Esophagus muscularis mucosa (tissue), 4 donors: ENCODE results near the gene GPR132. TPM values are rescaled to one million over a fixed set of nuclear protein-coding genes. Genes with fewer than 3 reads are reported as not detected.

Experiments used
- DNase-seq: peaks from one replicate; pipeline ENCODE4 v3.0.0-alpha.2; 2017; ENCODE audit errors: extremely low spot score
- H3K27ac ChIP-seq, 4 donors: fragments of 200-600 bp; sonication (generic); replicated peaks in 1 of 4; 1 replicate in 3 of 4; 2 replicates in 1 of 4; pipeline ENCODE4 v1.5.1; 2016 to 2019; ENCODE audit warnings: mild to moderate bottlenecking in 1 of 4
- H3K27me3 ChIP-seq, 4 donors: fragments of 200-600 bp; sonication (generic); one replicate each; pipeline versions ENCODE4 v1.5.1 to v1.6.0; 2016 to 2019
- H3K36me3 ChIP-seq, 4 donors: fragments of 200-600 bp; sonication (generic); one replicate each; pipeline ENCODE4 v1.5.1; 2016 to 2019
- H3K4me1 ChIP-seq, 4 donors: fragments of 200-600 bp; sonication (generic); one replicate each; pipeline ENCODE4 v1.5.1; 2016 to 2019
- H3K4me3 ChIP-seq, 4 donors: fragments of 200-600 bp; sonication (generic); 1 replicate in 2 of 4; 2 replicates in 2 of 4; pipeline ENCODE4 v1.5.1; 2016 to 2019; ENCODE audit warnings: mild to moderate bottlenecking in 4 of 4, moderate library complexity in 1 of 4
- H3K9me3 ChIP-seq, 4 donors: fragments of 200-600 bp; sonication (generic); 1 replicate in 3 of 4; 2 replicates in 1 of 4; pipeline ENCODE4 v1.5.1; 2016 to 2019
- EP300 ChIP-seq: sonication (generic); formaldehyde crosslinking; IDR thresholded peaks from one replicate; pipeline ENCODE4 v1.6.1; 2017; ENCODE audit warnings: antibody characterized with exemption
- POLR2A ChIP-seq: fragments of 450-650 bp; IDR thresholded peaks from one replicate; pipeline ENCODE4 v1.6.1; 2017; ENCODE audit warnings: antibody characterized with exemption, moderate library complexity, mild to moderate bottlenecking, low read depth
- POLR2AphosphoS5 ChIP-seq, 2 donors: sonication (generic); formaldehyde crosslinking; IDR thresholded peaks; one replicate each; pipeline ENCODE4 v1.6.1; 2017; ENCODE audit warnings: antibody characterized with exemption in 2 of 2
- WGBS: methylation state at CpG from one replicate; pipeline ENCODE4 v1.1.5; 2018; 5-methylcytosine and 5-hydroxymethylcytosine counted together
- intact Hi-C: fragments of 100-400 bp; cut with DNase I; formaldehyde crosslinking; loops from one replicate; pipeline ENCODE4 v1.15.1; 2023
- total RNA-seq, 4 donors: library from RNA; depleted of rRNA; stranded (reverse); fragments of >200 nt; gene quantifications; one replicate each; pipeline versions ENCODE4 v1.1.0 to v1.2.1, GENCODE V29; 2016
- TF ChIP-seq, protein P1 (sequence below), 3 experiments: fragments of 200-600 bp in 2 of 3; fragments of 450-650 bp in 1 of 3; sonication (generic) in 2 of 3; IDR thresholded peaks; one replicate each; pipeline ENCODE4 v1.5.1; 2017 to 2019; ENCODE audit warnings: antibody characterized with exemption in 3 of 3, mild to moderate bottlenecking in 2 of 3, moderate library complexity in 1 of 3

Gene GPR132
- total RNA-seq, 4 donors from 2014 or later, result 1.2 to 8.0 (median 2.1) TPM

DNA sequence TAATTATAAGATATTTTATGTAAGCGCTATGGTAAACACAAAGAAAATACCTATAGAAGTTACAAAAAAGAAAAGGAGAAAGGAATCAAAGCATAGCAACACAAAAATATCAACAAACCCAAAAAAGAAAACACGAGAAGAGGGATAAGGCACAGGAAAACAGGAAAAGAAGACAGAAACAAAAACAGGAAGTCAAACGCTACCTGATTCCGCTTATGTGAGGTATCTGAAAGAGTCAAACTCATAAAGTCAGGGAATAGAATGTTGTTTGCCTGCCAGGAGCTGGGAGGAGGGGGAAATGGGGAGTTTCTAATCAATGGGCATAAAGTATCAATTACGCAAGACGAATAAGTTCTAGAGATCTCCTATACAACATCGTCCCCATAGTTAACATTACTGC, 39.9 kb upstream of the GPR132 start:
- Histone ChIP-seq H3K4me1 (no peaks in the 10 kb centered on the region), H3K4me3 (no peak overlapping the region), H3K27me3 (peaks cover 0 to 33% (median 0%) of the 10 kb centered on the region in 4 donors), H3K36me3 (no peaks in the 10 kb centered on the region), H3K27ac (no peak overlapping the region), H3K9me3 (peaks cover 0 to 9% (median 0%) of the 10 kb centered on the region in 4 donors)
- TF ChIP-seq, protein P1, sequence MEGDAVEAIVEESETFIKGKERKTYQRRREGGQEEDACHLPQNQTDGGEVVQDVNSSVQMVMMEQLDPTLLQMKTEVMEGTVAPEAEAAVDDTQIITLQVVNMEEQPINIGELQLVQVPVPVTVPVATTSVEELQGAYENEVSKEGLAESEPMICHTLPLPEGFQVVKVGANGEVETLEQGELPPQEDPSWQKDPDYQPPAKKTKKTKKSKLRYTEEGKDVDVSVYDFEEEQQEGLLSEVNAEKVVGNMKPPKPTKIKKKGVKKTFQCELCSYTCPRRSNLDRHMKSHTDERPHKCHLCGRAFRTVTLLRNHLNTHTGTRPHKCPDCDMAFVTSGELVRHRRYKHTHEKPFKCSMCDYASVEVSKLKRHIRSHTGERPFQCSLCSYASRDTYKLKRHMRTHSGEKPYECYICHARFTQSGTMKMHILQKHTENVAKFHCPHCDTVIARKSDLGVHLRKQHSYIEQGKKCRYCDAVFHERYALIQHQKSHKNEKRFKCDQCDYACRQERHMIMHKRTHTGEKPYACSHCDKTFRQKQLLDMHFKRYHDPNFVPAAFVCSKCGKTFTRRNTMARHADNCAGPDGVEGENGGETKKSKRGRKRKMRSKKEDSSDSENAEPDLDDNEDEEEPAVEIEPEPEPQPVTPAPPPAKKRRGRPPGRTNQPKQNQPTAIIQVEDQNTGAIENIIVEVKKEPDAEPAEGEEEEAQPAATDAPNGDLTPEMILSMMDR (IDR thresholded peaks at IDR 0.05), result no peak
- no peak for TF ChIP-seq POLR2AphosphoS5 (IDR thresholded peaks at IDR 0.05)
- TF ChIP-seq EP300, result no peak
- no peak for TF ChIP-seq POLR2A
- 78% methylated on average over 7 of the region's 7 CpGs for WGBS
- intact Hi-C loops, result no loop called here
- no peak for DNase-seq

DNA sequence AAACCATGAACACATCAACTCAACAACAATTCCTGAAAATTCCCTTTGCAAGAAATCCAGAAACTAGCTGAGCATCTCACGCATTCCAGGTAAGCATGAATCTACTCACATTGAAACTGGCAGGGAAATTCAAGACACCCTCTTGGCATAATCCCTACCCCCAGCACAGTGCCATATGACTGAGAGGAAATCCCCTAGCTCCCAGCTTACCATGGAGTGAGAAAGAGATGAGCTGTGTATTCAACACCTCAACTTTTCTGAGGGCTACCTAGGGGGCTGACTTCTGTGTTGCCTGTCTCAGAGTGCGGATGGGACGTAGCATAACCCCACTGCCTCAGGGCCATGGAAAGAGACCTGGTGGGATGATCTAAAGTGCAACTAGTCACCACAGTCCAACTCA, 37.7 kb upstream of the GPR132 start:
- DNase-seq, result no peak
- Histone ChIP-seq H3K27ac (no peak overlapping the region), H3K27me3 (peaks cover 0 to 32% (median 0%) of the 10 kb centered on the region in 4 donors), H3K4me3 (no peak overlapping the region), H3K9me3 (peaks cover 0 to 9% (median 2%) of the 10 kb centered on the region in 4 donors), H3K4me1 (no peaks in the 10 kb centered on the region), H3K36me3 (no peaks in the 10 kb centered on the region)
- WGBS, result 87% methylated on average over 3 of the region's 3 CpGs
- intact Hi-C loops, result no loop called here
- TF ChIP-seq, protein P1 (IDR thresholded peaks at IDR 0.05), result no peak
- TF ChIP-seq POLR2AphosphoS5 (IDR thresholded peaks at IDR 0.05) (no peak), POLR2A (no peak)

DNA sequence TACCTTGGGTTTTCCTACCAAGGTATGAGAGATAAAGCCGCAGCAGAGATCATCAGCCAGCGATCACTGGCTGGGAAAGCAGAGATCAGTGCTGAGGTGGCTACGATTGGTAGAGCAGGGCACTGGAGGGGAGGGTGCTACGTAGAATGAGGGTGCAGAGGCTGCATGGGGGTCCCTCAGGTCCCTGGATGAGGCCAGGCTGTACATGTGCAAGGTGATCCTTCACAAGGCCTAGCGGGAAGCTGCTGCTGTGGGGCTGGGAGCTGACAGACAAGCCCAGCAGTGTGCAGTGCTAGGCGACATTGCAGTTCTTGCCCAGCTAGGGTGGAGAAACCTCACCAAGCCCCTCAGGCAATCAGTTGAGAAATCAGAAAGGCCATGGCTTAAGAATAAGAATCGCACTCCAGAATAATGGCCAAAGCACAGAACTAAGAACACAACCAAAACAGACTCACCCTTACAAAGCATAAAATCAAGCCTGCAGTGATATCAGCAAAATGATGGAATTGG, 37.2 kb upstream of the GPR132 start:
- peaks cover 0 to 29% (median 0%) of the 10 kb centered on the region in 4 donors for H3K27me3 ChIP-seq
- H3K27ac ChIP-seq, result no peak overlapping the region
- H3K4me3 ChIP-seq, result no peak overlapping the region
- no peaks in the 10 kb centered on the region for H3K36me3 ChIP-seq
- H3K9me3 ChIP-seq, result peaks cover 0 to 9% (median 2%) of the 10 kb centered on the region in 4 donors
- TF ChIP-seq, protein P1 (IDR thresholded peaks at IDR 0.05), result no peak
- TF ChIP-seq EP300, result no peak
- TF ChIP-seq POLR2A, result no peak
- no peak for TF ChIP-seq POLR2AphosphoS5 (IDR thresholded peaks at IDR 0.05)
- intact Hi-C loops, result no loop called here
- H3K4me1 ChIP-seq, result no peaks in the 10 kb centered on the region
- DNase-seq, result no peak
- WGBS, result 88% methylated on average over 7 of the region's 7 CpGs

DNA sequence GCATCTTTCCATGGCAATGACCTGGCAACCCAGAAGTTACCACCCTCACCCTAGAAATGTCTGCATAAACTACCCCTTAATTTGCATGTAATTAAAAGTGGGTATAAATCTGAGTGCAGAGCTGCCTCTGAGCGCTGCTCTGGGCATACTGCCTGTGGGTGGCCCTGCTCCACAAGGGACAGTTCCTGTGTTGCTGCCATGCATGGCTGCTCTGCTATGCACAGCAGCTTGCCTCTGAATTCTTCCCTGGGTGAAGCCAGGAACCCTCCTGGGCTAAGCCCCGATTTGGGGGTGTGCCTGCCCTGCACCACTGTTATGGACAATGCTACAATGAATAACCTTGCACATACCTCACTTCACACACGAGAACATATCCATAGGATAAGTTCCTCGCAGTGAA, 35.7 kb upstream of the GPR132 start:
- Histone ChIP-seq H3K9me3 (peaks cover 0 to 9% (median 2%) of the 10 kb centered on the region in 4 donors), H3K4me1 (no peaks in the 10 kb centered on the region), H3K27me3 (peaks cover 0 to 24% (median 0%) of the 10 kb centered on the region in 4 donors), H3K4me3 (no peak overlapping the region), H3K27ac (no peak overlapping the region), H3K36me3 (no peaks in the 10 kb centered on the region)
- intact Hi-C loops, result no loop called here
- DNase-seq, result no peak
- WGBS, result 88% methylated on average over 4 of the region's 4 CpGs
- TF ChIP-seq POLR2AphosphoS5 (IDR thresholded peaks at IDR 0.05) (no peak), EP300 (no peak), POLR2A (no peak)
- TF ChIP-seq, protein P1 (IDR thresholded peaks at IDR 0.05), result no peak

DNA sequence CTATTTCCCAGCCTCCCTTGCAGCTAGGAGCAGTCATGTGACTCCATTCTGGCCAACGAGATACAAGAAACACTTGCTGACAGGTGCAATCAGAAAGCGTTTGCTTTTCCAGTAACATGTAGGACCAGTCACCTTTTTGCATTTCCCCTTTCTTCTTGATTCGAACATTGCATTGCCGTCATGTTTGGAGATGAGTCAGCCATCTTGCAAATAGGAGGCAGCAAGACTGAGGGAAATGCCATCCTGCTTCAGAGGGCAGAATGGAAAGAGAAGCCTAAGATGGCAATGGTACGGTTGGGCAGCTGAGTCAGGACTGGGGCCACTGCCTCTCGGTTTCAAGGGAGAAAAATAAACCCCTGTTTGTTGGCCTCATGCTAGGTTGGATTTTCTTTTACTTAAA, 34.5 kb upstream of the GPR132 start:
- TF ChIP-seq, protein P1 (IDR thresholded peaks at IDR 0.05), result no peak
- TF ChIP-seq EP300 (no peak), POLR2A (no peak), POLR2AphosphoS5 (IDR thresholded peaks at IDR 0.05) (no peak)
- H3K27me3 ChIP-seq, result peaks cover 0 to 18% (median 0%) of the 10 kb centered on the region in 4 donors
- WGBS, result 85% methylated on average over 6 of the region's 6 CpGs
- H3K4me3 ChIP-seq, result no peak overlapping the region
- H3K9me3 ChIP-seq, result peaks cover 0 to 9% (median 2%) of the 10 kb centered on the region in 4 donors
- no peak overlapping the region for H3K27ac ChIP-seq
- H3K4me1 ChIP-seq, result no peaks in the 10 kb centered on the region
- no peaks in the 10 kb centered on the region for H3K36me3 ChIP-seq
- DNase-seq, result no peak
- intact Hi-C loops, result no loop called here
